ENCODE measurements around the gene IQGAP3.
"Not testable (repeated sequence)": the region's sequence is repeated elsewhere in the genome, so short reads cannot be mapped to it uniquely, and the experiment has no call there.

The IQGAP3 gene

DNA sequence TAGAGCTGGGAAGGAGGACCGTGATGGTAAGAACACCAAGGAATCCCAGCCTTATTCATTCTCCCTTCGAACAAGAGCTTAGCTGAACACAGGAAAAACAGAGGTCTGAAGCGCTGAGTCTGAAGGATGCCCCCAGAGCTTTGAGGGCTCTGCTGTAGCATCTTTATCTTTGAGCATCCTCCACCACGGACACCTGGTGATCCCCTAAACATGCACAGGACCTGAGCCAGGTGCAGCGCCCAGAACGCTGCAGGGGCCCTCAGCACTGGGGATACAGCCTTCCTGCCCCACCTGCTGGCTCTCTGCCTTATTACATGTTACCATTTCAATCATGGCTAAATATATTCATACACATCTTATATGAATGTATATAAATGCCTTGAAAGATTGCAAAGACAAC, 36.6 kb upstream of the IQGAP3 start:
- no peak for DNase-seq (ENCODE audit: extremely low read depth, low read depth)
- TF ChIP-seq CTCF (IDR thresholded peaks at IDR 0.05; ENCODE audit: low read depth, low read length), result peak; percentile 36

- peak; percentile 81 for TF ChIP-seq CTCF (IDR thresholded peaks at IDR 0.05; ENCODE audit: low read depth, low read length)
Observed at GRCh38 chr1:156608036-156608674, 35.8 kb upstream of the IQGAP3 start.

DNA sequence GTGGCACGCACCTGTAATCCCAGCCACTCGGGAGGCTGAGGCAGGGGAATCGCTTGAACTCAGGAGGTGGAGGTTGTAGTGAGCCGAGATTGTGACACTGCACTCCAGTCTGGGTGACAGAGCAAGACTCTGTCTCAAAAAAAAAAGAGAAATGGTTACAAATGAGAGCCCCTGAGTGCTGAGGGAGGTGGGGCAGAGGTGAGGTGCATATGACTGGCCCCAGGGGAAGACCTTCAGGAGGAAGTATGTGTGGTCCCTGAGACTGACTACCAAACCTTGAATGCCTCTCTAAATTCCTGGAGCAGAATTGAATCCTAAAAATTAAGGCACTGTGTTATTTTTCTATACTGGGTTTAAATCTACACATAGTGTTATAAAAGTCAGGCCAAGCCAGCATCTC, 35.0 kb upstream of the IQGAP3 start:
- DNase-seq (ENCODE audit: extremely low read depth, low read depth), result not testable (repeated sequence)

More at GRCh38 chr1:156608036-156608674, 35.8 kb upstream of the IQGAP3 start:
- peak; percentile 43 for DNase-seq (ENCODE audit: extremely low read depth, low read depth)

DNA sequence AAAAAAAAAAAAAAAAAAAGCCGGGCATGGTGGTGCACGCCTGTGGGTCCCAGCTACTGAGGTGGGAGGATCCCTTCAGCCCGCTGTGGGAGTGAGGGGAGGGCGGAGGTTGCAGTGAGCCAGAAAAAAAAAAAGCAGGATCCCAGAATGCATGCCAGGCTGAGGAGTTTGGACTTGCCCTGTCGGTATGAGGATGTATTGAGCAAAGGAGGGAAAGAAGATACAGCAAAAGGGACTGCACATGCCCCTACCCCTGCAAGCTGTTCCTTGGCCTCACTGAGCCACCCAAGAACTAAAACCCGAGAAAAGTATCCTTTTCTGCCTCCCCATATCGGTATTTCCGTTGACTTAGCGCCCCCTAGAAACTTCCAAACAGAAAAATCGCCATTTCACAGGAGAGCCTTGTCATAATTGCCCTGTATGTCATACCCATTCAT, 30.2 kb upstream of the IQGAP3 start:
- TF ChIP-seq CTCF (IDR thresholded peaks at IDR 0.05; ENCODE audit: low read depth, low read length), result peak; percentile 30
- DNase-seq (ENCODE audit: extremely low read depth, low read depth), result no peak

GRCh38 chr1:156601892-156602291, 29.5 kb upstream of the IQGAP3 start:
- no peak for DNase-seq (ENCODE audit: extremely low read depth, low read depth)
- no peak for TF ChIP-seq CTCF (IDR thresholded peaks at IDR 0.05; ENCODE audit: low read depth, low read length)

GRCh38 chr1:156601122-156601830, 28.9 kb upstream of the IQGAP3 start, which contains the start of gene GPATCH4:
GPATCH4 (minus strand) TSS chr1:156601479.
- no peak for TF ChIP-seq CTCF (IDR thresholded peaks at IDR 0.05; ENCODE audit: low read depth, low read length)
- DNase-seq (ENCODE audit: extremely low read depth, low read depth), result peak; percentile 84

GRCh38 chr1:156600733-156601121, 28.4 kb upstream of the IQGAP3 start:
- TF ChIP-seq CTCF (IDR thresholded peaks at IDR 0.05; ENCODE audit: low read depth, low read length), result no peak
- DNase-seq (ENCODE audit: extremely low read depth, low read depth), result no peak

All from AG09319 (cell line).